Limb (tissue), 2 donors: ENCODE results near the gene PPP2R5C.

Experiments used
- DNase-seq, 2 donors: peaks; one replicate each; pipeline ENCODE4 v3.0.0-alpha.2; 2016; ENCODE audit errors: extremely low spot score in 2 of 2

Gene PPP2R5C

GRCh38 chr14:101947577-101947903 is 186.0 kb downstream of the PPP2R5C start:
- no peak for DNase-seq

- DNase-seq: peak; percentile 99 to 100
Observed at GRCh38 chr14:101947904-101948665, 186.6 kb downstream of the PPP2R5C start.

GRCh38 chr14:101948666-101949216 is 187.2 kb downstream of the PPP2R5C start:
- DNase-seq: no peak

DNA sequence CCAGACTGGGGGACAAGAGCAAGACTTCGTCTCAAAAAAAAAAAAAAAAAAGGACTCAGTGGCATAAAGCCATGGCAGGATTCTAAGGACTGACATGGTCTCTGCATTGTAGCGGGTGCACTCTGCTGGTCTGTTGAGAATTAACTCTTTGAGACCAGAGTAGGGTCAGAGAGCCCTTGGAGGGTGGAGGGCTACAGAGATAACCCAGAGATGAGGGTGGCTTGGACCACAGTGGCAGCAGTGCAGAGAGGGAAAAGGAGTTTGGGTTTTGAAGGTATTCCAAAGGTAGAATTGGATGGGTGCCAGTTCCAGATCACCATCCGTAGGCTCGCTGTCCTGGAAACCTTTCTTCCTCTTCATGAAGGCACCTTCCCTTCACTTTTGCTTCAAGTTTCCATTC is 188.6 kb downstream of the PPP2R5C start:
- no peak for DNase-seq

DNA sequence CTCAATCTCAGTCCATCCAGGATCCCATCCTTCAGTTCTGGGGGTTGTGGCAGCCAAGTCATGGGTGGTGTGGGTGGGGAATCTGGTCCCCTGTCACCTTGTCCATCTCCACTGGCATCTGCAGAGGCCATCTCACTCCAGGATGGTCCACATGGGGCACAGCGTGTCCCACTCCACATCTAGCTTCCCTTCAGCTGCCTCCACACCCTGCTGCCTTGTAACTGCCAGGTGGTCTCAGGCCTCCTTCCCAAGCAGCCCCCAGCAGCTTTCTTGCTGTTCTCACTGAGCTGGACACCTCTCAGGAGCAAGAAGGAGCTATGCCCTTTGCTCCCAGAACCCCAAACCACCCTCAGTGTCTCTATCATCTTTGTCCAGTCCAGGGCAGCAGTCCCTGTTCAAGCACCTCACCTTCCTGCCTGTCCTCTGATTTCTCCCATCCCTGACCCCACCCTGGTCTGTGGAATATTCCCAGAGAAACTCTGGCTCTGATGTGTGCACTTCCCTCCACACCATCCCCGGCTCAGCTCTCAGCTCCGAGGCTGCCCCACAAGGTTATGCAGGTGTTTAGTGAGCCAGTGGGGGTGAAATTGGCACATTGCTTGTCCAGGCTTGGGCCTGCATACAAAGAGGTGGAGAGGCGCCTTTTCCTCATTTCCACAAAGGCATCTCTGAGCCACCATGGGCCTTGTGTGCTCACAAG is 189.2 kb downstream of the PPP2R5C start:
- DNase-seq: no peak

DNA sequence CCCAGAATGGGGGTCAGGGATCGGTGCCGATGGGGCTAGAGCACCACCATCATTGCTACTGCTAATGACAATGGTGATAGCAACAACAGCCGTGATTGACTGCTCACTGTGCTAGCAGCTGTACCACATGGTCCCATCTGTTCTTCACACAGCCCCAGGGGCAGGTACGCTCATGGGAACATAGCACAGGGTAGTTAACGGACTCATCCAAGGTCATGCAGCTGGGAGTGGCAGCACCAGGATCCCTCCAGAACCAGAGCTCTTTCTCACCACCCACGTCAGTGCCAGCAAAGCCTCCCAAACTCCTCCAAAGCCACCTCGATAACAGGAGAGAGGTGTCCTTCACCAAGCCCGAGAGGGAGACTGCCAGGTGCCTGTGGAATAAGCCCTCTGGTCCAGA is 191.6 kb downstream of the PPP2R5C start:
- DNase-seq: no peak

DNA sequence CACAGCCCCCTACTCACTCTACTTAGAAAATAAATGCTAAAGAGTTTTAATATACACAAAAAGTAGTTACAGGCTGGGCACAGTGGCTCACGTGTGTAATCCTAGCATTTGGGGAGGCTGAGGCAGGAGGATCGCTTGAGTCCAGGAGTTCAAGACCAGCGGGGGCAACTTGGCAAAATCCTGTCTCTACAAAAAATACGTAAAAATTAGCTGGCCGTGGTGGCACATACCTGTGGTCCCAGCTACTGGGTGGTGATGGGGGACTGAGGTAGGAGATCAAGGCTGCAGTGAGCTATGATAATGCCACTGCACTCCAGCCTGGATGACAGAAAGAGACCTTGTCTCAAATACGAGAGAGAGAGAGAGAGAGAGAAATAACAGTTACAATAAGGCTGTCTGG is 193.0 kb downstream of the PPP2R5C start:
- DNase-seq: no peak

DNA sequence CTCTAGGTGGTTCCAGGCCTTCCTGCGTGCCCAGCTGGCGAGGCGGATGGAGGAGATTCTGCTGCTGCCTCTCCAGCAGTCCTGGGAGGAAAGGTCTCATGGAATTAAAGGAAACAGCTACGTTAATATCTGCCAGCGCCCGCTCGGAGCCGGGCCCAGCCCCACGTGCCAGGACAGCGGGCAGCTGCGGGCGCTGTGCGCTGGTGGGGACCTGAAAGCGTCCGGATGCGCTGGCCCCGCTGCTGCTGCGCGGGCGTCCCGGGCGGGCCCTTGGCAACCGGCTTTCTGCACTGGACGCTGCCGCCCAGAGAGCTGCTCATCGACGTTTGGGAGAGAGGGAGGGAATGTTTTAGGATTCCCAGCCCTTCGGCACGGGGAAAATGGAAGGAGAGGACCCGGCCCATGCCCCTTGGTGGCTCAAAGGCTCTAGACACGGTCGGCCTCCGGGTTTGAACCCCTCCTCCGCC is 194.2 kb downstream of the PPP2R5C start:
- DNase-seq: no peak

- no peak for DNase-seq
Observed at GRCh38 chr14:101956179-101956885, 194.8 kb downstream of the PPP2R5C start.

- no peak for DNase-seq
Observed at GRCh38 chr14:101957406-101958234, 196.1 kb downstream of the PPP2R5C start.

DNA sequence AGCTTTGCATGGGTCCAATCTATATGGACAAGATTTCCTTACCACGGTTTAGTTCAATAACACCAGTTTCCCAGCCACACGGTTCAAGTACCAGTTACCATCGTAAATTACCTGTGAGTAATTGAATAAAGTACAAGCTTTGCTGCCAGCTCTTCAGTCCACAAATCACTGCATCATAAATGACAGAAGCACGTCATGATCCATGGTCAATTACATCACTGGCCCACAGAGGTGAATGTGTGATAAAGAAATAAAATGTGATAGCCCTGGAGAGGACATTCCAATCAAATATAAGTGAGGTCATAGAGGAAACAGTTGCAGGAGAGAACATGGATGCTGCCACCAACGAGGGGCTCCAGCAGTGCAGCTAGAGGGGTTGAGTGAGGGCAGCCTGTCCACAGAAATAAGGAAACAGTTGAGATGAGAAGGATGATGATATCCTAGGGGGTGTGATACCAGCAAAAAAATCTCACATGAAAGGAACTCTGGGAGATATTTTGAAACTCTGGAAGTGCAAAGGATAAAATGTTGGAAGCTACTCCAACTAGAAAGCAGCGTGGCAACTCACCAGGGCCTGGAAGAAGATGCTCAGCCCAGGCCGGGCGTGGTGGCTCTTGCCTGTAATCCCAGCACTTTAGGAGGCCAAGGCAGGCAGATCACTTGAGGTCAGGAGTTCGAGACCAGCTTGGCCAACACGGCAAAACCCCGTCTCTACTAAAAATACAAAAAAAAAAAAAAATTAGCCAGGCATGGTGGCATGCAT is 197.1 kb downstream of the PPP2R5C start:
- DNase-seq: no peak

GRCh38 chr14:101959277-101959676 is 197.8 kb downstream of the PPP2R5C start:
- DNase-seq: no peak

DNA sequence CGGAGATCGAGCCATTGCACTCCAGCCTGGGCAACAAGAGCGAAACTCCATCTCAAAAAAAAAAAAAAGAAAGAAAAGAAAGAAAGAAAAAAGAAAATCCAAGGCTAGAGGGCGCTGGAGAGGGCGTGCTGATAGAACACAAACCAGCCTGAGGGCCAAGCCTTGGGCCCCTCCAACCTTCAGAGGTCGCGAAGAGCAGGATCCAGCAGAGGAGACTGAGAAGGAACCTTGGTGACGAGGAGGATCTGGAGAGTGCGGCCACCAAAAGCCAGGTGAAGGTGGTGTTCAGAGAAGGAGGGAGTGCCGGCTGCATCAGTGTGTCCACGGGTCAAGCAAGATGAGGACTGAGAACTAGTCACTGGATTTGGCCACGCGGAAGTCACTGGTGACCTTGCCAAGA is 198.7 kb downstream of the PPP2R5C start:
- DNase-seq: no peak

DNA sequence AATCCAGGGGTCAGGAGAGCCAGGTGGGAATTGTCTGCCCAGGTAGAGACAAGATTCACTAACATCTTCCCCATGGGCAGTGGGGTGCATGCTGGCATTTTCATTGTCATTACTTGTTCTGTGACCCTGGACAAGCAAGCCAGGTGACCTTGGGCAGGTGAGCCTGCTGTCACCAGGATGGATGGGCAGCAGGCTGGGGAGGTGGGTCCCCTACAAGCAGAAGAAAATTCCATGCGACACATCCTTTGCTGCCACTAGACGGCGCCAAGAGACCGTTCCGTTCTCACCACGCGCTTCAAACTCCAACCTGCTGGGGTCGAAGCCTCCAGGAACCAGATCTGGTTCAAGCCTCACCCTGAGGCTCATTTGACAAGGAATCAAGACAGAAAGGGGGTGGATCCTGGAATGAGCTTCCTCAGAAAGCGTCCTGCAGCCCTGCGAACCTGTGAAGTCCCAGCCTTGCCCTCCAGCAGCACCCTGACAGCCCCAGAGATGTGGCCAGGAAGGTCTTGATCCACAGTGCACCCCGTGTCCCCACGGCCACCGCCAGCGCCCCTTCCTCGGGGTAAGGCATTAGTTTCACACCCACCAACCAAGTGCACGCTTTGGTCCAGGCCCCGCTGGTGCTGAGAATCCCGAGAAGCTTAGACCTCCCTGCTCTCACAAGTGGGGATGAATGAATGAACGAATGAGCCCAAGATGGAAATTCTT is 199.7 kb downstream of the PPP2R5C start:
- DNase-seq: peak; percentile 80

DNA sequence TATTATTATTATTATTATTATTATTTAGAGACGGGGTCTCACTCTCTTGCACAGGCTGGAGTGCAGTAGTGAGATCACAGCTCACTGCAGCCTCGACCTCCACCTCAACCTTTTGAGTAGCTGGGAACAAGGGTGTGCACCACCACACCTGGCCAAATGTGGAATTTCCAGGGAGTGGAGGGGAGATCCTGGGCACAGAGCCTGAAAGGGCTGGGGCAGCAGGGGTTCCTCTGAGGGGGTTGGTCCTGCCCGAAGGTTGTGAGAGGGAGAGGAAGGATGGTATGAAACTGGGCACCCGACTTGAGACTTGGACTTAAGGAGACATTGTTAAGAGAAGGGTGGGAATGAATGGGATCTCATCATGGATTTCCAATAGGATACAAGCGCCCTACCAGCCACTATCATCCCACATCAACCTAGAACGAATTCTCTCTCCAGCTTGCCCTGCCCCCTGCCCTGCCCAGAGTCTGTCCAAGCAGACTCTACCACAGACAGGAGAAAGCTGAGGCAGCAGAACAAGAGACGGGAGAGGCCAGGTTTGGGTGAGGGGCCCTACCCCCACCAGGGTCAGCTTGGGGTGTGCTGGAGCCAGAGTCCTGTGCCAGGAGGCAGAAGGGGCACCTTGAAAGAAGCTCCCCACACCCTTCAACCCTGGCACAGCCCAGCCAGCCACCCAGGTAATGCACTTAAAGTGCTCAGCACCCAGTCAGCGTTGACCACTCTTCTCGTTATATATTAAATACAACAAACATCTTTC is 200.4 kb downstream of the PPP2R5C start:
- no peak for DNase-seq

GRCh38 chr14:101962503-101962874 is 201.0 kb downstream of the PPP2R5C start:
- DNase-seq: peak in 1 of 2 donors; percentile 60

- no peak for DNase-seq
Observed at GRCh38 chr14:101963052-101963451, 201.5 kb downstream of the PPP2R5C start.

- DNase-seq: no peak
Observed at GRCh38 chr14:101963656-101964296, 202.3 kb downstream of the PPP2R5C start.
